ENCODE data around the gene DTNB.

DNA sequence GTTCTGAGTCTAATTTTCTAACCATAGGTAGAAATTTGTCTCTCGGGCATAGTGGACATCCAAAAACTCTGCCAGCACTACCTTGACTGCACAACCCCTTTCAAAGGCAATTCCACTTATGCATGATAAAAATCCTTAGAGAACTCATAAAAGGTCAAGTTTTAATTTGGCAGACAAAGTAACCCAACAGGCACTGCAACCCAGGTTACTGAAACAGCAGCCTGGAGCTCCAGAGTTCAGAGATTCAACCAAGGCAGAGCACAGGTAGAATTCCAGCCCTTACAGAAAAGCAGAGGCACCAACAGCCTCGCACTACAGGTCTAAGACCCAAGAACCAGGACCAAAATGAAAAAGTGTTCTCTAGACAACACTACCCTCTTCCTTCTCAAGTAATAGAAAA lies 1.8 kb downstream of the DTNB start:
- TF ChIP-seq CTCF (IDR thresholded peaks at IDR 0.05) (no peak), POLR2A (IDR thresholded peaks at IDR 0.05) (no peak)
